GM21390 (cell line): Measurements from ENCODE around the gene P3H3.

ENCODE experiments used
- ATAC-seq: cut with Tn5 transposase; IDR thresholded peaks from one replicate; pipeline ENCODE4 v1.9.1; 2021; ENCODE audit not compliant: unreplicated experiment

Gene P3H3

GRCh38 chr12:6826125-6826733 is 2.0 kb upstream of the P3H3 start:
- no peak for ATAC-seq

GRCh38 chr12:6826734-6827436 is 1.3 kb upstream of the P3H3 start:
- ATAC-seq: no peak

GRCh38 chr12:6827437-6827911 is 733 bp upstream of the P3H3 start:
- no peak for ATAC-seq

- no peak for ATAC-seq
Measured at GRCh38 chr12:6828781-6829535, 751 bp downstream of the P3H3 start.

- ATAC-seq: no peak
Measured at GRCh38 chr12:6829536-6830220, 1.5 kb downstream of the P3H3 start.

GRCh38 chr12:6830286-6830890 is 2.2 kb downstream of the P3H3 start:
- ATAC-seq: no peak

GRCh38 chr12:6830999-6831398 is 2.8 kb downstream of the P3H3 start:
- ATAC-seq: no peak

- ATAC-seq: no peak
Measured at GRCh38 chr12:6831450-6831995, 3.3 kb downstream of the P3H3 start.

- no peak for ATAC-seq
Measured at GRCh38 chr12:6832125-6832524, 3.9 kb downstream of the P3H3 start.

GRCh38 chr12:6833189-6833890 is 5.1 kb downstream of the P3H3 start:
- no peak for ATAC-seq

- ATAC-seq: no peak
Measured at GRCh38 chr12:6834254-6834653, 6.0 kb downstream of the P3H3 start.

- ATAC-seq: no peak
Measured at GRCh38 chr12:6834873-6835272, 6.7 kb downstream of the P3H3 start.

GRCh38 chr12:6836851-6837250 is 8.6 kb downstream of the P3H3 start:
- no peak for ATAC-seq

- ATAC-seq: no peak
Measured at GRCh38 chr12:6837370-6838060, 9.3 kb downstream of the P3H3 start.

GRCh38 chr12:6838854-6839253 is 10.6 kb downstream of the P3H3 start:
- ATAC-seq: no peak

GRCh38 chr12:6839482-6840201 is 11.4 kb downstream of the P3H3 start:
- ATAC-seq: peak; percentile 76

GRCh38 chr12:6840330-6840729 is 12.1 kb downstream of the P3H3 start:
- peak; percentile 17 for ATAC-seq

- ATAC-seq: no peak
Measured at GRCh38 chr12:6840761-6841515, 12.7 kb downstream of the P3H3 start, which contains the start of gene GNB3. Gene GNB3, plus strand, starts transcription at chr12:6840925. Its CDS starts 363 bp downstream, at chr12:6841288.
